ENCODE results near the gene CSTF3.

CSTF3 gene

GRCh38 chr11:33040862-33041453 lies 120.3 kb downstream of the CSTF3 start:
- DNase-seq (ENCODE audit: low spot score): no peak

GRCh38 chr11:33040033-33040861 lies 121.0 kb downstream of the CSTF3 start:
- no peak for DNase-seq (ENCODE audit: low spot score)

GRCh38 chr11:33039274-33040032 lies 121.8 kb downstream of the CSTF3 start, which contains the start of gene TCP11L1:
Gene TCP11L1, plus strand, starts transcription at chr11:33039572. Its CDS starts 4,202 bp downstream, at chr11:33043774.
- peak; percentile 93 for DNase-seq (ENCODE audit: low spot score)

- DNase-seq (ENCODE audit: low spot score): no peak
These were observed 126.3 kb downstream of the CSTF3 start for GRCh38 chr11:33035011-33035410.

Data from iPS-NIHi11 (cell line).